SK-N-MC (cell line): ENCODE results near the gene PPFIBP2.

Experiments
- DNase-seq: peaks from one replicate; pipeline ENCODE4 v3.0.0-alpha.2; 2011; ENCODE audit warnings: low read depth, low spot score
- H3K27ac ChIP-seq: fragments of 200-600 bp; sonication (generic); 2 replicates; pipeline ENCODE4 v1.5.1; 2016; ENCODE audit warnings: mixed run types
- H3K36me3 ChIP-seq: fragments of 200-600 bp; sonication (generic); 2 replicates; pipeline ENCODE4 v1.6.1; 2017; ENCODE audit warnings: antibody characterized with exemption, low read length, mixed read lengths; ENCODE audit not compliant: insufficient read depth
- H3K4me3 ChIP-seq: fragments of 200-600 bp; sonication (generic); 2 replicates; pipeline ENCODE4 v1.5.1; 2016
- H3K9ac ChIP-seq: fragments of 200-600 bp; sonication (generic); 2 replicates; pipeline ENCODE4 v1.8.0; 2017; ENCODE audit warnings: mixed run types, mixed read lengths; ENCODE audit not compliant: insufficient read length
- H3K9me3 ChIP-seq: fragments of 200-600 bp; sonication (generic); 2 replicates; pipeline ENCODE4 v1.6.1; 2017; ENCODE audit warnings: low read depth, mild to moderate bottlenecking, antibody characterized with exemption, low read length, moderate library complexity, mixed read lengths
- EZH2 ChIP-seq: fragments of 200-600 bp; sonication (generic); IDR thresholded peaks from one replicate; pipeline ENCODE4 v1.6.1; 2017; ENCODE audit warnings: antibody characterized with exemption
- FOXP2 ChIP-seq: optimal IDR thresholded peaks from 2 replicates; pipeline ENCODE3; 2011; ENCODE audit warnings: mild to moderate bottlenecking, moderate library complexity; ENCODE audit not compliant: insufficient read depth; ENCODE audit errors: extremely low read length, control extremely low read depth
- POLR2AphosphoS5 ChIP-seq: IDR thresholded peaks from 2 replicates; pipeline ENCODE4 v1.6.1; 2012; ENCODE audit warnings: mild to moderate bottlenecking, low read depth, low read length, borderline replicate concordance

Gene PPFIBP2

DNA sequence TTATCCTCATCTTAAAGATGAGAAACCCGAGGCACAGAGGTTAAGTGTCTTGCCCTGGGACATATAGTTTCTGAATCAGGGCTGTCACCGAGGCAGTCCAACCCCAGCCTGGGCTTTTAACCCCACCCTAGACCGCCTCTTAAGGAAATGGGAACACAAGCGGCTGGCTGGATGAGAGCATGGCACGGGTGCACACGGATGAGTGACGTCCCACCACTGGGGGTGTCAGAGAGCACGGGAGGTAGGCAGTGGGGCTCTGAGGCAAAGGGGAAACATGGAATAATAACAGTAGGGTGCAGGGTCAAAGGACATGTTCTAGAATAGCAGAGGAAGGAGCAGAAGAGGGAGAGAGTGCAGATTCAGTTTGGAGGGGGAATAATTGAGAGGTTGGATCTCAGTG is 22.3 kb downstream of the PPFIBP2 start:
- DNase-seq = no peak

GRCh38 chr11:7537265-7537664 is 23.5 kb downstream of the PPFIBP2 start:
- H3K27ac ChIP-seq = no peak overlapping the region
- H3K9ac ChIP-seq = no peak overlapping the region
- no peak for TF ChIP-seq EZH2
- no peak for TF ChIP-seq POLR2AphosphoS5
- H3K36me3 ChIP-seq = no peaks in the 10 kb centered on the region
- no peak overlapping the region for H3K4me3 ChIP-seq
- DNase-seq = no peak
- no peaks in the 10 kb centered on the region for H3K9me3 ChIP-seq

More for the DNA sequence above, 22.3 kb downstream of the PPFIBP2 start:
- Histone ChIP-seq H3K27ac (no peak overlapping the region), H3K36me3 (no peaks in the 10 kb centered on the region), H3K9me3 (no peaks in the 10 kb centered on the region), H3K9ac (no peak overlapping the region), H3K4me3 (no peak overlapping the region)
- TF ChIP-seq EZH2 (no peak), POLR2AphosphoS5 (no peak), FOXP2 (no peak)

GRCh38 chr11:7538031-7538430 is 24.2 kb downstream of the PPFIBP2 start:
- H3K36me3 ChIP-seq = no peaks in the 10 kb centered on the region
- no peak overlapping the region for H3K4me3 ChIP-seq
- no peaks in the 10 kb centered on the region for H3K9me3 ChIP-seq
- no peak for TF ChIP-seq FOXP2
- no peak for TF ChIP-seq EZH2
- no peak for TF ChIP-seq POLR2AphosphoS5
- H3K27ac ChIP-seq = no peak overlapping the region
- no peak overlapping the region for H3K9ac ChIP-seq
- DNase-seq = no peak

DNA sequence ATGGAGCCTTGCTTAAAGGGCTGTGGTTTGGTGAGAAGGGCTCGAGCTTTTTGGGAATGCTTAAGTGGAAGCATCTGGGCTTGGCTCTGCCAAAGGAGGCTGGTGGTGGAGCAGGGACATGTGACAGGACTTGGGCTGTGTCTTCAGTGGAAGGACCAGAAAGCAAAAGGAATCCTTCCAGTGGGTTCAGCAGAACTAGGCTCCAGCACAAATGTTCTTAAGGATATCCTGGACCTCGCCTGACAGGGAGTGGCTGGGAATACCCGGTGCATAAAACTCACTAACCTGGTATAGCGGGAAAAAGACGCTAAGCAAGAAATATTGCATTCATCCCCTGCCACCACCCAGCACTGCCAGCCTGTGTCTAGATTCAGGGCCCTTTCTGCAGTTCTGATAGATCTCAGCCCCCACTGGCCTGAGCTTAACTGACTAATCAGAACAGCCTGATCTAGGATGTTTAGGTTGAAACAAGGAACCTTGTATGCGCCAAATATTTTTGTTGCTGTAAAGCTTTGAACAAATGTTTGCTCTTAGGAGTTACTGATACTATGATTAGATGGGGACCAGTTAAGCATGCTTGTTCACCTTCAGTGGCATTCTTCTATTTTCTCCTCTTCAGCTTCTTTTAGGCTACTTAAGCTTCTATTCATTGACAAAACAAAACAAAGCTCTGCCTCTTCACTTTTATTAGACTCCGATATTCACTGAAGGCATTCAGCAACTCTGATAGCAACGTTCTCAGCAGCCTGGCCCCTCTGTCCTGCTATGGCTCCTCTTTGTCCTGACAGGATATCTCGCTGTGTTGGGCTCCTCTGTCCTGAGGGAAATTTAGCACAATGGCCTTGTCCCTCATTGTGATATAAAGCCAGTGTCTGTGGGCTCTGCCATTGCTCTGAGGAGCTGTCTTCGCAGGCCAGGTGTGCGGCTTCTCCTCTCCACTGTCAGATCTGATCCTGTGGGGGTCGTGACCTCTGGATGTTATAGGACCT is 25.0 kb downstream of the PPFIBP2 start:
- H3K4me3 ChIP-seq = no peak overlapping the region
- no peaks in the 10 kb centered on the region for H3K36me3 ChIP-seq
- no peak overlapping the region for H3K9ac ChIP-seq
- H3K27ac ChIP-seq = no peak overlapping the region
- H3K9me3 ChIP-seq = no peaks in the 10 kb centered on the region
- TF ChIP-seq EZH2 = no peak
- no peak for TF ChIP-seq POLR2AphosphoS5
- DNase-seq = no peak

- H3K36me3 ChIP-seq = no peaks in the 10 kb centered on the region
- H3K27ac ChIP-seq = no peak overlapping the region
- H3K9ac ChIP-seq = no peak overlapping the region
- no peak for DNase-seq
- TF ChIP-seq POLR2AphosphoS5 = no peak
- H3K4me3 ChIP-seq = no peak overlapping the region
- no peaks in the 10 kb centered on the region for H3K9me3 ChIP-seq
Observed at GRCh38 chr11:7540830-7541555, 27.2 kb downstream of the PPFIBP2 start.

DNA sequence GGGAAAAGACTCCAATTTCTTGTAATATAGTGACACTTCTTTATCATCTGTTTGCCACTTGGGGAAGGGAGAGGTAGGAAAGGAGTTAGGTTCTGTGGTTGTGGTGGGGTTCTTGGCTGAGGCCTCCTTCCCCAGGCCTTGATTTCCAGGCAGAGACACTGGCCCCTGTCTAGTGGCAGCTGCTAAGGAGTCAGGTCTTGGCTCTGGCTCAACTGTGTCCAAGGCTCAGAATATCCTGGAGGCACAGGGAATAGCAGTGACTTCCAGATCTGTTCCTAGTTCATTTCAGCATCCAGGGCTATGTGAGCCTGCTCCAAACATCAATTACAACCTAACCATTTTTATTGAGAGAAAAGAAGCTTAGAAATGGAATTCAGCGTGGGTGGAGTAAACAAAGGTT is 29.5 kb downstream of the PPFIBP2 start:
- Histone ChIP-seq H3K27ac (no peak overlapping the region), H3K36me3 (no peaks in the 10 kb centered on the region), H3K9me3 (no peaks in the 10 kb centered on the region), H3K4me3 (no peak overlapping the region), H3K9ac (no peak overlapping the region)
- TF ChIP-seq POLR2AphosphoS5 (no peak), FOXP2 (no peak), EZH2 (no peak)
- no peak for DNase-seq

DNA sequence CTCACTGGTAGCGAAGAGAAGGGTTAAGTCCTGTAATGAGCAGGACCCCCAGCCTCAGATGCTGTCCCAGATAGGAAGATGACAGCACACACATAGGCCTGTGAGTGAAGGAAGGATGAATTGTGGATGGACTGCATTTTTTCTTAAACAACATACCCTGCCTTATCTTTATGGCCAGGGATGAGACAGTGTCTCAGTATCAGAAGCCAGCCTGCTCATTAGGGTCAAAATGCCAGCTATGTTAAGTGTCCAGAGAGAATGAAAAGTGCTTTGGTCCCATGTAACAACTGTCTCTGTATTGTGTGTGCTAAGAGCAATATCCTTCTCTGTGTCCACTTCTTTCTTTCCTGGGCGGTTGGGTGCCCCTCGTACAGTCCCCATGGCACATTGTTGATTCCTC is 30.2 kb downstream of the PPFIBP2 start:
- Histone ChIP-seq H3K9me3 (no peaks in the 10 kb centered on the region), H3K36me3 (no peaks in the 10 kb centered on the region), H3K4me3 (no peak overlapping the region), H3K27ac (no peak overlapping the region), H3K9ac (no peak overlapping the region)
- no peak for DNase-seq
- no peak for TF ChIP-seq EZH2
- TF ChIP-seq POLR2AphosphoS5 = no peak
- TF ChIP-seq FOXP2 = no peak

DNA sequence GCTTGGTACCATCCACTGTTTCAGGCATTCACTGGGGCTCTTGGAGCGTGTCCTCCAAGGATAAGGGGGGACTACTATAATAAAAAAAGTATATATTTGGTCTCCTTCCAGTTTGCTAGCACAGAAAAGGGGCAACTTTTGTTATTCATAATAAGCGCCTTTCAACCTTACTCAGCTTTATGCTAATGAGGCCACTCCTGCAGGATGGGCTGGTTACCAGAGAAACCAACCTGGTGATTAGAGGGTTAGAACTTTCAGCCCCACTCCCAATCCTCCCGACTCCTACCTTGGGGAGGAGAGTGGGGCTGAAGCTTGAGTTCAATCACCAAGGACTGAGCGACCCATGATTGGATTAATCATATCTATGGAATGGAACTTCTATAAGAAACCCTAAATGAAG is 31.8 kb downstream of the PPFIBP2 start:
- DNase-seq = no peak
- no peak overlapping the region for H3K9ac ChIP-seq
- no peaks in the 10 kb centered on the region for H3K36me3 ChIP-seq
- H3K4me3 ChIP-seq = no peak overlapping the region
- TF ChIP-seq POLR2AphosphoS5 (no peak), FOXP2 (no peak), EZH2 (no peak)
- H3K9me3 ChIP-seq = no peaks in the 10 kb centered on the region
- no peak overlapping the region for H3K27ac ChIP-seq

GRCh38 chr11:7546324-7546791 is 32.6 kb downstream of the PPFIBP2 start:
- Histone ChIP-seq H3K9me3 (no peaks in the 10 kb centered on the region), H3K36me3 (no peaks in the 10 kb centered on the region), H3K4me3 (no peak overlapping the region), H3K27ac (no peak overlapping the region), H3K9ac (no peak overlapping the region)
- TF ChIP-seq FOXP2 (no peak), POLR2AphosphoS5 (no peak), EZH2 (no peak)
- no peak for DNase-seq
